ENCODE data around the gene HPSE2.
"Not testable (repeated sequence)": the region's sequence is repeated elsewhere in the genome, so short reads cannot be mapped to it uniquely, and the experiment has no call there.

The HPSE2 gene

GRCh38 chr10:98610301-98610700, 625.4 kb downstream of the HPSE2 start:
- no peak for DNase-seq

- no peak for DNase-seq
Observed at GRCh38 chr10:98609265-98609664, 626.4 kb downstream of the HPSE2 start.

GRCh38 chr10:98608411-98608810, 627.2 kb downstream of the HPSE2 start:
- no peak for DNase-seq

- no peak for DNase-seq
Observed at GRCh38 chr10:98602224-98602623, 633.4 kb downstream of the HPSE2 start.

GRCh38 chr10:98599032-98599610, 636.5 kb downstream of the HPSE2 start:
- no peak for DNase-seq

- no peak for DNase-seq
Observed at GRCh38 chr10:98596404-98596803, 639.2 kb downstream of the HPSE2 start.

GRCh38 chr10:98589691-98590090, 646.0 kb downstream of the HPSE2 start:
- no peak for DNase-seq

GRCh38 chr10:98589007-98589406, 646.6 kb downstream of the HPSE2 start:
- DNase-seq, result no peak

GRCh38 chr10:98587156-98587837, 648.4 kb downstream of the HPSE2 start:
- DNase-seq, result no peak

- DNase-seq, result no peak
Observed at GRCh38 chr10:98586096-98586495, 649.6 kb downstream of the HPSE2 start.

GRCh38 chr10:98582363-98582762, 653.3 kb downstream of the HPSE2 start:
- DNase-seq, result no peak

- no peak for DNase-seq
Observed at GRCh38 chr10:98577578-98577977, 658.1 kb downstream of the HPSE2 start.

- DNase-seq, result no peak
Observed at GRCh38 chr10:98577168-98577567, 658.5 kb downstream of the HPSE2 start.

- no peak for DNase-seq
Observed at GRCh38 chr10:98576096-98576495, 659.6 kb downstream of the HPSE2 start.

GRCh38 chr10:98572594-98572993, 663.1 kb downstream of the HPSE2 start:
- no peak for DNase-seq

- no peak for DNase-seq
Observed at GRCh38 chr10:98570834-98571233, 664.8 kb downstream of the HPSE2 start.

GRCh38 chr10:98569853-98570252, 665.8 kb downstream of the HPSE2 start:
- DNase-seq, result no peak

- no peak for DNase-seq
Observed at GRCh38 chr10:98568551-98568950, 667.1 kb downstream of the HPSE2 start.

- DNase-seq, result no peak
Observed at GRCh38 chr10:98567391-98568133, 668.1 kb downstream of the HPSE2 start.

GRCh38 chr10:98563811-98564210, 671.8 kb downstream of the HPSE2 start:
- DNase-seq, result no peak

- DNase-seq, result no peak
Observed at GRCh38 chr10:98560565-98560964, 675.1 kb downstream of the HPSE2 start.

GRCh38 chr10:98556061-98556460, 679.6 kb downstream of the HPSE2 start:
- no peak for DNase-seq

- DNase-seq, result no peak
Observed at GRCh38 chr10:98555021-98555619, 680.5 kb downstream of the HPSE2 start.

- not testable (repeated sequence) for DNase-seq
Observed at GRCh38 chr10:98541561-98541960, 694.1 kb downstream of the HPSE2 start.

Data from kidney glomerular epithelial cell (primary cell).